GM19467 (cell line): ENCODE data around the gene DNAI1.
"Not testable (repeated sequence)": the region's sequence is repeated elsewhere in the genome, so short reads cannot be mapped to it uniquely, and the experiment has no call there.

Experiments used
- ATAC-seq: cut with Tn5 transposase; IDR thresholded peaks from one replicate; pipeline ENCODE4 v1.9.1; 2021; ENCODE audit warnings: mild to moderate bottlenecking, moderate library complexity; ENCODE audit not compliant: unreplicated experiment

DNAI1 gene

GRCh38 chr9:34512131-34513078 is 53.8 kb downstream of the DNAI1 start:
- no peak for ATAC-seq

- no peak for ATAC-seq
Measured at GRCh38 chr9:34513567-34514214, 55.1 kb downstream of the DNAI1 start.

- ATAC-seq = no peak
Measured at GRCh38 chr9:34514401-34514800, 55.8 kb downstream of the DNAI1 start.

- no peak for ATAC-seq
Measured at GRCh38 chr9:34514816-34515215, 56.2 kb downstream of the DNAI1 start.

- no peak for ATAC-seq
Measured at GRCh38 chr9:34515959-34516358, 57.4 kb downstream of the DNAI1 start.

GRCh38 chr9:34517185-34517584 is 58.6 kb downstream of the DNAI1 start:
- no peak for ATAC-seq

GRCh38 chr9:34518110-34518616 is 59.6 kb downstream of the DNAI1 start:
- ATAC-seq = no peak

GRCh38 chr9:34518896-34519295 is 60.3 kb downstream of the DNAI1 start:
- ATAC-seq = no peak

- ATAC-seq = no peak
Measured at GRCh38 chr9:34519321-34520020, 60.9 kb downstream of the DNAI1 start.

- ATAC-seq = no peak
Measured at GRCh38 chr9:34520096-34520495, 61.5 kb downstream of the DNAI1 start.

- no peak for ATAC-seq
Measured at GRCh38 chr9:34520505-34521385, 62.1 kb downstream of the DNAI1 start.

GRCh38 chr9:34521406-34522045 is 62.9 kb downstream of the DNAI1 start:
- no peak for ATAC-seq

GRCh38 chr9:34522091-34522887 is 63.7 kb downstream of the DNAI1 start:
- ATAC-seq = peak; percentile 8

- peak; percentile 77 for ATAC-seq
Measured at GRCh38 chr9:34522971-34523797, 64.6 kb downstream of the DNAI1 start, which contains the start of gene ENHO. Gene ENHO, minus strand, starts transcription at chr9:34522990. Its CDS starts 1,295 bp downstream, at chr9:34521695.

GRCh38 chr9:34524349-34524748 is 65.7 kb downstream of the DNAI1 start:
- ATAC-seq = no peak

- no peak for ATAC-seq
Measured at GRCh38 chr9:34526026-34526425, 67.4 kb downstream of the DNAI1 start.

- not testable (repeated sequence) for ATAC-seq
Measured at GRCh38 chr9:34532041-34532440, 73.4 kb downstream of the DNAI1 start.

GRCh38 chr9:34536685-34537084 is 78.1 kb downstream of the DNAI1 start:
- ATAC-seq = no peak
